GM18505 (cell line): ENCODE data around the gene TULP4.

Experiments
- ATAC-seq: cut with Tn5 transposase; IDR thresholded peaks from one replicate; pipeline ENCODE4 v1.9.1; 2021; ENCODE audit not compliant: unreplicated experiment
- POLR2A ChIP-seq: IDR thresholded peaks from 4 replicates; pipeline ENCODE4 v1.6.1; 2011; ENCODE audit warnings: borderline replicate concordance; ENCODE audit not compliant: insufficient read depth, insufficient read length; ENCODE audit errors: extremely low read depth

Gene TULP4

DNA sequence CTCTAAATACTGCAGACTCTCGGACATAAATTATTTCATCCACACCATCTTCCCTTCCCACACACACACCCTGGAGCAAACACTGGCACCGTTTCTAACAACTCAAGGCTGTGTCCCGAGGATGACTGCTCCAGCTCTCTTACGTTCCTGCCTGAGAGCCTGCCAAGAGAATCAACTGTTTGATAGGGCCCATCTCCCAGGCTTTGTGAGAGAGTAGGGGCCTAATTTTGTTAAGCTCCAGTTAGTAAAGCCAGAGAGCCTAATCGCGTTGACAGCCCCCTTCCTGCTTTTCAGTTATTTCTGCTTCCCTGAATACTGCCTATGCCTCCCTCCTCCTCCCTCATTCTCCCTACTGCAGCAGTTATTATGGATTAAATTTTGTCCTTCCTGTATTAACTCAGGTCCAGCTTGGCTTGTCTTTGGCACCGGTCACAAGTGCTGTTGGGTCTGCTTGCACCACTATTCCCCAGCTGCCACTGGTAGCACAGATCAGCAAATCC lies 129.5 kb downstream of the TULP4 start:
- TF ChIP-seq POLR2A: no peak

GRCh38 chr6:158442306-158442705 lies 130.0 kb downstream of the TULP4 start:
- no peak for ATAC-seq
- no peak for TF ChIP-seq POLR2A

More for the DNA sequence above, 129.5 kb downstream of the TULP4 start:
- ATAC-seq: no peak

- no peak for TF ChIP-seq POLR2A
- ATAC-seq: no peak
Measured at GRCh38 chr6:158445426-158446085, 133.3 kb downstream of the TULP4 start.

DNA sequence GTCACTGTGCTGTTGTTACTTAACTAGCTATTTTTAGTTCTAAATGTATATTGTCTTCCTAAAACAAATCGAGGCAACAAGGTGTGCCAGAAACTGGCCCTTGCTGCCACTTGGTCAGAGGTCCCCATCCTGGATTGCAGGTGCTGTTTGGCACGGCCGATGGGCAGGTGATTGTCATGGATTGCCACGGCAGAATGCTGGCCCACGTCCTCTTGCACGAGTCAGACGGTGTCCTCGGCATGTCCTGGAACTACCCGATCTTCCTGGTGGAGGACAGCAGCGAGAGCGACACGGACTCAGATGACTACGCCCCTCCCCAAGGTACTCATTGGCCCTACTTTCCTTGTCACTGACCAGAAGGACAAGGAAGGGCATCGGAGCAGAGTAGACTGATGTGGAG lies 136.6 kb downstream of the TULP4 start:
- no peak for TF ChIP-seq POLR2A

GRCh38 chr6:158452191-158452590 lies 139.9 kb downstream of the TULP4 start:
- TF ChIP-seq POLR2A: no peak

More for the DNA sequence above, 136.6 kb downstream of the TULP4 start:
- ATAC-seq: no peak

DNA sequence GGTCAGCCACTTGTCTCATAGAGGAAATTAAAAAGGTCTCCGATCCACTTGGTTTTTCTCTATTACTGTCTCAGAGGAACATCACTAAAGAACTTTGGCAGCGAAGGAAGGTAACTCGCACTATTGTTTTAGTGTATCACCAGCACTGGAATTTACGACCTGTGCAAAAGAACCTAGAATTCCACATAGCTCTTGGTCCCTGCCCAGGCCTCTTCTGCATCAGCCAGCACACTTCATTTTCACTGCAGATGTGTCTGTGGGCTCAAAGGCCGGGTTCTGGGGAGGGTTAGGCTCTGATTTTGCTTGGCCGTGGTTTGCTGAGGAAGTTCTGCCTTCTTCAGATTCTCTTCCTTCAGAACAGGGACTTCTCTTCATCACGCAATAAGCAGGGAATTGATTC lies 144.9 kb downstream of the TULP4 start:
- no peak for TF ChIP-seq POLR2A
- ATAC-seq: no peak

More at GRCh38 chr6:158452191-158452590, 139.9 kb downstream of the TULP4 start:
- ATAC-seq: no peak

- no peak for ATAC-seq
Measured at GRCh38 chr6:158457616-158458278, 145.5 kb downstream of the TULP4 start.

DNA sequence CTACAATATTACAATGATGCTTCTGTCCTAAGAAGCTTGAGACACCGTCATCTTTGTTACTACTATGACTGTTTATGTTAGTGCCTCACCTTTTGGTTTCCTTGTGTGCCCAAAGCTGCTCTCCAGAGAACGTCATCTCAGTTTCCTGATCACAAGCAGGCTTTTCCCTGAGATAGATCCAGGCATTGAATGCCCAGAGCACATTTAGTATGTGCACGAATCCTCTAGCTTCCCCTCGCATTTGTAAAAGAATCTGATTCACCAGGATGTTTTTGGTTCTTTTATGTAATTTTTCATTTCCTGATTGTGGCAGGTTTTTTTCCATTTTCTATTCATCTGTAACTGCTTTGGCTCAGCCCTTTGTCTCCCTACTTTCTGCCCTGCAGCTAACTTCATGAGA lies 147.5 kb downstream of the TULP4 start:
- TF ChIP-seq POLR2A: no peak
- ATAC-seq: no peak

More at GRCh38 chr6:158457616-158458278, 145.5 kb downstream of the TULP4 start:
- no peak for TF ChIP-seq POLR2A

DNA sequence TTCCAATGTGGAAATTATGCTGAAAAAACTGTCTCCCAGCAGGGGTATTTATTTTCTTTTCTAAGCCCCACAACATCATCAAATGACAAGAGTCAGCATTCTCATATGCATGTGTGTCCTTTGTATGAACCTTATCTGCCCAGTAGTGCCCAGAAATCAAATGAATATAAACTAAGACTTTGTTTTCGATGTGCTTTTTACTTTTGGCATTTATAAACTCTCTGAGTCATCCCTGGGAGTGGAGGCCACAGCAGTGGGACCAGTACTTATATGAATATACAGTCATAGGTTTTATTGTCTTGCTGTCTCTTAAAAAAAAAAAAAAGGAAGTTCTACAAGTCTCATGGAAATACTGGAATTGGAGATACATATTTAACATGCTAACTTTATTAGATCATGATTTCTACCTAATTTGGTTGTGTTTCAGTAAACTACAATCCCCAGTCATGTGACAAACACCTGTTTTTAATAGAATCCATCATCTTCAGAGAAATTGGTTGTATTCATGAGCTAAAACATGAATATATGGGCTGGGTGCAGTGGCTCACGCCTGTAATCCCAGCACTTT lies 148.4 kb downstream of the TULP4 start:
- no peak for ATAC-seq
- TF ChIP-seq POLR2A: no peak

- ATAC-seq: no peak
- TF ChIP-seq POLR2A: no peak
Measured at GRCh38 chr6:158461954-158462353, 149.7 kb downstream of the TULP4 start.

DNA sequence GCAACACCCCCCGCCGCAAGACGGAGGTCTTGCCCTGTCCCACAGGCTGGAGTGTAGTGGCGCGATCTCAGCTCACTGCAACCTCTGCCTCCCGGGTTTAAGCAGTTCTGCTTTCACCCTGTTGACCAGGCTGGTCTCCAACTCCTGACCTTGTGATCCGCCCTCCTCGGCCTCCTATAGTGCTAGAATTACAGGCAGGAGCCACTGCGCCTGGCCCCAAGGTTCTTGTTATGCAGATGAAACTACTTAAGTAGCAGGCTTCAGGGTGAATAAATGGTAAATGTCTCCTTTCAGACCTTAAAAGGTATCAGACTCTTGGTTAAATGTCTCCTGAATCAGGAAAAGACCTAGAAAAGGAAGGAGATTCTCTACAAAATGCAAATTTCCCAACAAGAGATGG lies 152.2 kb downstream of the TULP4 start:
- TF ChIP-seq POLR2A: no peak
- no peak for ATAC-seq

DNA sequence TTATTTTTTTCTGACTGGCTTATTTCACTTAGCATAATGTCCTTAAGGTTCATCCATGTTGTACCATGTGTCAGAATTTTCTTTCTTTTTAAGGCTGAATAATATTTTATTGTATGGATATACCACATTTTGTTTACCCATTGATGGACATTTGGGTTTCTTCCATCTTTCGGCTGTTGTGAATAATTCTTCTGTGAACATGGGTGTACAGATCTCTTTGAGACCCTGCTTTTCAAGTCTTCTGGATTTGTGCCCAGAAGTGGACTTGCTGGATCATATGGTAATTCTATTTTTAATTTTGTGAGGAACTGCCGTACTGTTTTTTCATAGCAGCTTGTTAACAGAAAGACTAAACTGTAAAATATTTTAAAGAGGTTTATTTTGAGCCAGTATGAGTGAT lies 153.0 kb downstream of the TULP4 start:
- TF ChIP-seq POLR2A: no peak
- no peak for ATAC-seq

DNA sequence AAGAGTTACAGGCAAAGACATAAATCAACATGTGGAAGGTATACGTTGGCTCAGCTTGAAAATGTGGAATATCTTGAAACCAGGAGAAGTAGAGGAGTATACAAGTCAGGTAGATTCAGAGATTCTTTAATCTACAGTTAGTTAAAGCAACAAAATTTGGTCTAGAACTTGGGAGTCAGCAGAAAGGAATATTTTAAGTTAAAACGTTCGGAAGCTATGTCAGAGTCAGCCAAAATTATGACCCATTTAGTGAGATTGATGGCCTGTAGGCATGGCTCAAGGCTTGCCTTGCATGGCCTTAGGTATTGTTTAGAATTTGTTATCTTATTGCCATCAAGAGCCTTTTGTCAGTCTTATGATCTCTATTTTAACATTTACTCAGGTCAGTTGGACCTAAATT lies 153.5 kb downstream of the TULP4 start:
- no peak for ATAC-seq
- no peak for TF ChIP-seq POLR2A

GRCh38 chr6:158467923-158468322 lies 155.7 kb downstream of the TULP4 start:
- ATAC-seq: no peak

More at GRCh38 chr6:158467923-158468322, 155.7 kb downstream of the TULP4 start:
- no peak for TF ChIP-seq POLR2A
